Sigmoid colon (tissue), 7 donors: ENCODE measurements around the gene WIF1. TPM values are rescaled to one million over a fixed set of nuclear protein-coding genes. Genes with fewer than 3 reads are reported as not detected.

Experiments used
- DNase-seq: peaks from one replicate; pipeline ENCODE4 v3.0.0-alpha.2; 2019
- H3K27ac ChIP-seq, 4 donors: fragments of 200-600 bp; sonication (generic); one replicate each; pipeline ENCODE4 v1.5.1; 2016 to 2019; ENCODE audit warnings: mild to moderate bottlenecking in 1 of 4
- H3K27me3 ChIP-seq, 3 donors: fragments of 200-600 bp; sonication (generic); one replicate each; pipeline ENCODE4 v1.5.1; 2019; ENCODE audit warnings: mild to moderate bottlenecking in 1 of 3
- H3K36me3 ChIP-seq, 4 donors: fragments of 200-600 bp; sonication (generic); one replicate each; pipeline ENCODE4 v1.5.1; 2016 to 2019
- H3K4me1 ChIP-seq, 4 donors: fragments of 200-600 bp; sonication (generic); one replicate each; pipeline ENCODE4 v1.5.1; 2017 to 2019
- H3K4me3 ChIP-seq, 4 donors: fragments of 200-600 bp; sonication (generic); one replicate each; pipeline ENCODE4 v1.5.1; 2017 to 2019; ENCODE audit warnings: mild to moderate bottlenecking in 2 of 4, moderate library complexity in 1 of 4
- H3K9me3 ChIP-seq, 4 donors: fragments of 200-600 bp in 3 of 4; sonication (generic) in 3 of 4; one replicate each; pipeline versions ENCODE4 v1.5.1 to v1.6.1; 2013 to 2019
- CTCF ChIP-seq, 4 experiments: fragments of 450-650 bp in 3 of 4; fragments of 200-600 bp in 1 of 4; IDR thresholded peaks; one replicate each; pipeline ENCODE4 v1.5.1; 2016 to 2019; ENCODE audit warnings: antibody characterized with exemption in 4 of 4, mild to moderate bottlenecking in 3 of 4, moderate library complexity in 2 of 4
- EP300 ChIP-seq, 4 donors: sonication (generic); formaldehyde crosslinking; IDR thresholded peaks; one replicate each; pipeline ENCODE4 v1.6.1; 2017; ENCODE audit warnings: antibody characterized with exemption in 4 of 4
- POLR2A ChIP-seq, 2 donors: fragments of 450-650 bp; IDR thresholded peaks; one replicate each; pipeline ENCODE4 v1.6.1; 2016; ENCODE audit warnings: antibody characterized with exemption in 2 of 2, mild to moderate bottlenecking in 2 of 2, moderate library complexity in 2 of 2
- POLR2AphosphoS5 ChIP-seq, 4 donors: sonication (generic); formaldehyde crosslinking; IDR thresholded peaks; one replicate each; pipeline ENCODE4 v1.6.1; 2017; ENCODE audit warnings: antibody characterized with exemption in 4 of 4
- WGBS, 2 donors: extraction: QIAGEN DNeasy Blood & Tissue Kit; methylation state at CpG; one replicate each; pipeline ENCODE4 v1.1.7; 2013; 5-methylcytosine and 5-hydroxymethylcytosine counted together
- intact Hi-C: fragments of 100-400 bp; cut with DNase I; formaldehyde crosslinking; loops from one replicate; pipeline ENCODE4 v1.15.1; 2023
- polyA plus RNA-seq, 3 donors: library from polyadenylated mRNA; stranded (reverse); fragments of 200-250 nt; gene quantifications; one replicate each; pipeline ENCODE4 v1.2.3, GENCODE V29; 2013
- total RNA-seq, 4 donors: library from RNA; depleted of rRNA; stranded (reverse); fragments of >200 nt; gene quantifications; one replicate each; pipeline ENCODE4 v1.1.0, GENCODE V29; 2016
- donor health status: healthy with polysubstance abuse.
- donor health status: Bipolar disorder and iron deficiency.
- donor health status: healthy.

The WIF1 gene
- total and polyA plus RNA-seq, 7 donors: 0.15 TPM; not detected in 6

- Histone ChIP-seq H3K36me3 (no peaks in the 10 kb centered on the region), H3K4me1 (no peaks in the 10 kb centered on the region), H3K27ac (no peak overlapping the region), H3K9me3 (no peaks in the 10 kb centered on the region), H3K27me3 (no peaks in the 10 kb centered on the region), H3K4me3 (no peak overlapping the region)
- DNase-seq: no peak
- TF ChIP-seq POLR2AphosphoS5 (IDR thresholded peaks at IDR 0.05) (no peak), EP300 (IDR thresholded peaks at IDR 0.05) (no peak), CTCF (IDR thresholded peaks at IDR 0.05) (no peak), POLR2A (IDR thresholded peaks at IDR 0.05) (no peak)
- intact Hi-C loops: no loop called here
- WGBS, 2 donors: 72 to 83% methylated on average over 3 of the region's 3 CpGs
Measured at GRCh38 chr12:65099182-65099581, 21.9 kb downstream of the WIF1 start.

- Histone ChIP-seq H3K27ac (no peak overlapping the region), H3K4me1 (no peaks in the 10 kb centered on the region), H3K4me3 (no peak overlapping the region), H3K27me3 (no peaks in the 10 kb centered on the region), H3K36me3 (no peaks in the 10 kb centered on the region), H3K9me3 (no peaks in the 10 kb centered on the region)
- WGBS, 2 donors: 89 to 96% methylated on average over 3 of the region's 3 CpGs
- no peak for DNase-seq
- intact Hi-C loops: no loop called here
- TF ChIP-seq EP300 (IDR thresholded peaks at IDR 0.05) (no peak), CTCF (IDR thresholded peaks at IDR 0.05) (no peak), POLR2A (IDR thresholded peaks at IDR 0.05) (no peak), POLR2AphosphoS5 (IDR thresholded peaks at IDR 0.05) (no peak)
Measured at GRCh38 chr12:65098364-65098763, 22.7 kb downstream of the WIF1 start.

- H3K27ac ChIP-seq: no peak overlapping the region
- no peaks in the 10 kb centered on the region for H3K4me1 ChIP-seq
- H3K27me3 ChIP-seq: peaks cover 0 to 5% (median 0%) of the 10 kb centered on the region in 3 donors
- intact Hi-C loops: no loop called here
- no peak overlapping the region for H3K4me3 ChIP-seq
- TF ChIP-seq CTCF (IDR thresholded peaks at IDR 0.05) (no peak), POLR2AphosphoS5 (IDR thresholded peaks at IDR 0.05) (no peak)
- no peaks in the 10 kb centered on the region for H3K9me3 ChIP-seq
- DNase-seq: no peak
- no peaks in the 10 kb centered on the region for H3K36me3 ChIP-seq
- WGBS, 2 donors: 86 to 88% methylated on average over 2 of the region's 2 CpGs
Measured at GRCh38 chr12:65094722-65095121, 26.4 kb downstream of the WIF1 start.

- Histone ChIP-seq H3K4me3 (no peak overlapping the region), H3K27me3 (peaks cover 0 to 5% (median 0%) of the 10 kb centered on the region in 3 donors), H3K4me1 (no peaks in the 10 kb centered on the region), H3K36me3 (no peaks in the 10 kb centered on the region), H3K27ac (no peak overlapping the region), H3K9me3 (no peaks in the 10 kb centered on the region)
- TF ChIP-seq EP300 (IDR thresholded peaks at IDR 0.05): no peak
- 55 to 63% methylated on average over 5 of the region's 5 CpGs for WGBS, 2 donors
- DNase-seq: no peak
- intact Hi-C loops: no loop called here
Measured at GRCh38 chr12:65093606-65094005, 27.5 kb downstream of the WIF1 start.

GRCh38 chr12:65090461-65090860 is 30.6 kb downstream of the WIF1 start:
- Histone ChIP-seq H3K27me3 (peaks cover 0 to 5% (median 0%) of the 10 kb centered on the region in 3 donors), H3K36me3 (no peaks in the 10 kb centered on the region), H3K4me1 (no peaks in the 10 kb centered on the region), H3K4me3 (no peak overlapping the region), H3K27ac (no peak overlapping the region), H3K9me3 (no peaks in the 10 kb centered on the region)
- intact Hi-C loops: no loop called here
- DNase-seq: no peak
- WGBS, 2 donors: 82 to 85% methylated on average over 2 of the region's 2 CpGs
- TF ChIP-seq EP300 (IDR thresholded peaks at IDR 0.05) (no peak), POLR2A (IDR thresholded peaks at IDR 0.05) (no peak), CTCF (IDR thresholded peaks at IDR 0.05) (no peak), POLR2AphosphoS5 (IDR thresholded peaks at IDR 0.05) (no peak)
